NOMO-1 treated with dmso at 0.1 percent for 144 hours (cell line): ENCODE measurements around the gene MCRIP2.

ENCODE experiments used
- DNase-seq: peaks from one replicate; lab custom pipeline; 2025; ENCODE audit not compliant: unreplicated experiment; lab: John Stamatoyannopoulos, UW

Gene MCRIP2

GRCh38 chr16:668519-669171 is 27.0 kb downstream of the MCRIP2 start:
- DNase-seq, result no peak

GRCh38 chr16:669666-670065 is 28.0 kb downstream of the MCRIP2 start:
- no peak for DNase-seq

- no peak for DNase-seq
Observed at GRCh38 chr16:670485-671352, 29.1 kb downstream of the MCRIP2 start.

GRCh38 chr16:671353-672131 is 29.9 kb downstream of the MCRIP2 start:
- no peak for DNase-seq

DNA sequence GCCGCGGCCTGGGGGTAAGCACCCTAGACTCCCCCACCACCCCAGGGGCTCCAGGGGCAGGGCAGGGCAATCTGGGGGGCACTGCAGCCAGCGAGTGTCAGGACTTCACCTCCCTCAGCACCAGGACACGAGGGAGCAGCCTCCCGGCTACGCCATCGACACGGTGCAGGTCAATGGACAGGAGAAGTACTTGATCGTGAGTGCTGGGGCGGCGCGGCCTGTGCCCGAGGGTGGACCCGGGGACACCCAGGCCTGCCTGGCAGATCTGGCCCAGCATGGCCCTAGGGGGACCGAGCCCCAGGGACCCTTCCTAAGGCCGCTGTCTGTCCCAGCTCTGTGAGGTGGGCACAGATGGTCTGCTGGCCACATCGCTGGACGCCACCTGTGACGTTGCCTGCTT is 30.7 kb downstream of the MCRIP2 start:
- no peak for DNase-seq

- DNase-seq, result no peak
Observed at GRCh38 chr16:672851-673250, 31.2 kb downstream of the MCRIP2 start.

DNA sequence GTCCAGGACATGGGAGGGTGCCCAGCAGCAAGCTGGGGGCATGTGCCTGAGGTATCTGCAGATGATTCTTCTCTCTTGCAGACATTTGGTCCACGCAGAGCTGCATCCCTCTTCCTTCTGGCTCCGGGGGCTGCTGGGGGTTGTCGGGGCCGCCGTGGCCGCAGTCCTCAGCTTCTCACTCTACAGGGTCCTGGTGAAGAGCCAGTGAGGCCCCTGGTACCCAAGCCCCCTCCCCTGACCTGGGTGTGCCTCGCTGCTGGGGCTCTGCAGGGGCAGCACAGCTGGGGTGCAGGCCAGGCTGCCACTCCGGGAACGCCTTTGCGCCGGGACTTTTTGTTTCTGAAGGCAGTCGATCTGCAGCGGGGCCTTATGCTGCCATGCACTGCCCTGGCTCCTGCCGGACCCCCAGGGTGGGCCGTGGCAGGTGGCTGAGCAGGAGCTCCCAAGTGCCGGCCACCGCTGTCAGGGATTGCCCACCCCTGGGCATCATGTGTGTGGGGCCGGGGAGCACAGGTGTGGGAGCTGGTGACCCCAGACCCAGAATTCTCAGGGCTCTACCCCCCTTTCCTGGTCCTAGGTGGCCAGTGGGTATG is 31.9 kb downstream of the MCRIP2 start:
- DNase-seq, result no peak

GRCh38 chr16:674214-674881 is 32.7 kb downstream of the MCRIP2 start:
- no peak for DNase-seq

DNA sequence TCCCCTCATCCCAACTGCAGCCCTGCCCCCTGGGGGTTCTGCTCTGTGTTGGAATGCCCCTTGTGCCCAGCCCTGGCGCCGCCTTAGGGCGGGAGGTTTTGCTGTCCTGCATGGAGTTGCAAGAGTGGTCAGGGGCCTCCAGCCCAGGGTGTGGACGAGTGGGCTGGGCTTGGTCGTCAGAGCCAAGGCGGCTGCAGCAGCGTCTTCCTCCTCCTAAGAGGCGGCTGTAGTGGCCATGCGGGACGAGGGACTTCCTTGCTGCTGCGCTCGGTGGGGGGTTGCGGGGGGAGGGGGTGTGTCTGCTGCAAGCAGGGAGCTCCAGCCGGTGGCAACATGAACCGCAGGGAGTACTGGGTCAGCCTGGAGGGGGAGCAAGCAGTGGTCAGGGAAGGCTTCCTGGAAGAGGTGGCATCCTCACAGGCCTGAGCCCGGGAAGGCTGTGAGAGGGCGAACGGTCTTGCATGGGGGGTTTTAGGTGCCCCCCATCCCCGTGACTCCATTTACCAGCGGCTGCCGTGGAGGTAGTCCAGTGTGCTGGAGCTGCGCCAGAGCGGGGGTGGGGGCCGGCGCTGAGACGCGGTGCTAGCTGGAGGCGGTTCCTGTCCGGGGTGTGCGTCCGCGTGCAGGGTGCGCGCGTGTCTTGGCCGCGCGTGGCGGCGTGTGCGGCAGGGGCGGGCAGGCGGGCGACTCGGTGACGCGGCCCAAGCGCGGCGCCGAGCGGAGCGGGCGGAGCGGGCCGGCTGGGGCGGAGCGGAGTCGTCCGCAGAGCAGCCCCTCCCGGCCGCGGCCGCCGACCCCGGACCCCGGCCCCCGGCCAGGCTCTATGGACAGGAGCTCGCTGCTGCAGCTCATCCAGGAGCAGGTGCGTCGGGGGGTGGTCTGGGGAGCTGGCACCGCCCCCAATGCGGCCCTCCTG is 33.6 kb downstream of the MCRIP2 start, which contains the start of gene RHBDL1:
TSS of gene RHBDL1 (plus strand) at position 704 of the 916 bp plus-strand sequence. CDS start at position 824, 120 bp downstream.
- peak; percentile 13 for DNase-seq

DNA sequence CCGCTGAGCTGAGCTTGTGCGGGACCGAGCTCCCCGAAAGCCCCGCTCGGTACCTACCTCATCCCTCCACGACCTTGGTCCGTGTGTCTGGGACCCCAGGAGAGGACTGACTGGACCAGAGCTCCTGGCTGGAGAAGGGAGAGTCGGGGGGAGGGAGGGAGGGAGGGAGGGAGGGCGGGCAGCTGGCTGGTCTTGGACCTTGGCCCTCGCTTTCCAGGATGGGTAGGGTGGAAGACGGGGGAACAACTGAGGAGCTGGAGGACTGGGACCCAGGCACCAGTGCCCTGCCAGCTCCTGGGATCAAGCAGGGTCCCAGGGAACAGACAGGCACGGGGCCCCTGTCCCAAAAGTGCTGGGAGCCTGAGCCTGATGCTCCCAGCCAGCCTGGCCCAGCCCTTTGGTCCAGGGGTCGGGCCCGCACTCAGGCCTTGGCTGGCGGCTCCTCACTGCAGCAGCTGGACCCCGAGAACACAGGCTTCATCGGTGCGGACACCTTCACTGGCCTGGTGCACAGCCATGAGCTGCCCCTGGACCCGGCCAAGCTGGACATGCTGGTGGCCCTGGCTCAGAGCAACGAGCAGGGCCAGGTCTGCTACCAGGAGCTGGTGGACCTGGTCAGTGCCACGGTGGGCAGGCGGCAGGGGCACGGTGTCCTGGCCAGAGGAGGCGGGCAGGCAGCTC is 34.4 kb downstream of the MCRIP2 start:
- no peak for DNase-seq

GRCh38 chr16:676565-676902 is 34.9 kb downstream of the MCRIP2 start:
- DNase-seq, result no peak

- DNase-seq, result no peak
Observed at GRCh38 chr16:676913-677312, 35.3 kb downstream of the MCRIP2 start.

- DNase-seq, result no peak
Observed at GRCh38 chr16:677316-678190, 35.9 kb downstream of the MCRIP2 start.

DNA sequence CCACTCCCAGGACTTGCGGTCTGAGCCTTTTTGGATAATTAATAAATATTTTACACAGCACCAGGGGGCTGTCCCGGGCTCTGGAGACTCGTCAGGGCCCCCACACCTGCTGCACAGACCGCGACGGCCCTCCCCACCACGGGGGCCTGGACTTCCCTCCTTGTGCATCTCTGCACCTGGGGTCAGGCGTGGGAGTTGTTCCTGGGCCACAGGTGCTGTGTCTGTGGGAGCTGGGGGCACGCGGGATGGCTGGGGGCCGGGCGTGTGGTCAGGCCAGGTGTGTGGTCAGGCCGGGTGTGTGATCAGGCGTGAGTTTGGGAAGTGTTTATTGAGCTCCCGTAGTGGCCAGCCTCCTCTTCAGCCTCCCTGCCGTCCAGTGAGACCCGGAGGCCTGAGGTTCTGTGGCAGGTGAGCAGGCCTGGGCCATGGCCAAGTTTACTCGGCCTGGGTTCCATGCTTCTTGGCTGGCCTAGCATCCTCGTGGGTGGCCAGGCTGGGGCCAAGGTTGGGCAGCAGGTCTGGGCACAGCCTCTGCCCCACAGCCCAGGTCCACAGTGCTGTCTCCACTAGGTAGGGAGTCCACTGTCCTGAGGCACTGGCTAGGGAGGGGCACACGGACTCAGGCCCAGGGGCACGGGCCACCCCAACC is 36.7 kb downstream of the MCRIP2 start:
- no peak for DNase-seq

GRCh38 chr16:678858-679813 is 37.5 kb downstream of the MCRIP2 start:
- DNase-seq, result no peak

- DNase-seq, result peak; percentile 76
Observed at GRCh38 chr16:679814-680624, 38.4 kb downstream of the MCRIP2 start, which contains the start of gene STUB1. Gene STUB1, plus strand, starts transcription at chr16:680410. Its CDS starts 116 bp downstream, at chr16:680526.
